T-helper 17 cell (primary cell): Measurements from ENCODE around the gene WWP2. TPM values are rescaled to one million over a fixed set of nuclear protein-coding genes. Genes with fewer than 3 reads are reported as not detected.
"Not testable (repeated sequence)": the region's sequence is repeated elsewhere in the genome, so short reads cannot be mapped to it uniquely, and the experiment has no call there.

Source experiments
- ATAC-seq: fragments of 150-1000 bp; cut with Tn5 transposase; 2 replicates; pipeline ENCODE4 v1.10.0; 2021; ENCODE audit warnings: mild to moderate bottlenecking, moderate library complexity
- DNase-seq, 3 donors: peaks; one replicate each; pipeline versions ENCODE4 v3.0.0 to v3.0.0-alpha.2; 2020 to 2021
- H3K9me3 ChIP-seq: one replicate; pipeline ENCODE4 v1.7.0; 2013; ENCODE audit warnings: low read length, mild to moderate bottlenecking; ENCODE audit not compliant: control insufficient read depth, poor library complexity, severe bottlenecking
- H3K27ac Mint-ChIP-seq: one replicate; pipeline ENCODE4 v1.8.0; 2022; ENCODE audit warnings: mild to moderate bottlenecking, moderate library complexity, mixed read lengths
- H3K27me3 Mint-ChIP-seq: one replicate; pipeline ENCODE4 v1.8.0; 2022; ENCODE audit warnings: mixed read lengths
- H3K36me3 Mint-ChIP-seq: one replicate; pipeline ENCODE4 v1.8.0; 2022; ENCODE audit warnings: low read depth, mixed read lengths
- H3K4me1 Mint-ChIP-seq: one replicate; pipeline ENCODE4 v1.8.0; 2022; ENCODE audit warnings: mild to moderate bottlenecking, mixed read lengths
- H3K4me3 Mint-ChIP-seq: one replicate; pipeline ENCODE4 v1.8.0; 2022; ENCODE audit warnings: mild to moderate bottlenecking, moderate library complexity, mixed read lengths
- total RNA-seq, 4 donors: library from RNA in 2 of 4; stranded (reverse) in 2 of 4; gene quantifications; one replicate each; pipeline ENCODE4 v1.2.3 and lab custom pipeline; 2022 to 2026

The WWP2 gene
- total RNA-seq, 2 donors from 2014 or later: 60.6 to 64.9 TPM

DNA sequence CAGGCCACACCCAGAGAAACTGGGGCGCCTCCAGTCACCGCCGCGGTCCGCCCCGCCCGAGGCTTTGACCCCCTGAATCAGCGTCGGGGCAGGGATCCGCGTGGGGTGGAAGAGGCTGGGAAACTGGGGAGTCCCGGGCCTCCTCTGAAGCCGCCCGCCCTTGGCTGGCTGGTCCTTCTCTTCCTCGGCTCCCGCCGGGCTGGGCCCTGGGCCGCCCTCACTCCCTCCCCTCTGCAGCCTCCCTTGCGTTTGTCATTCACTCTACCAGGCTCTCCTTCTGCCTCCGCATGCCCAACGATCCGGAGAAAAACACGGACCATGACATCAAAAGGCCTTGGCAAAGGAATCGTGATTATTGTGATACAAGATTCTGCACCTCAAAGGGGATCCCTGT lies 203.5 kb downstream of the WWP2 start:
- not testable (repeated sequence) for DNase-seq, H3K9me3 ChIP-seq, H3K36me3 Mint-ChIP-seq, H3K27ac Mint-ChIP-seq, H3K4me1 Mint-ChIP-seq, H3K4me3 Mint-ChIP-seq, ATAC-seq, H3K27me3 Mint-ChIP-seq

DNA sequence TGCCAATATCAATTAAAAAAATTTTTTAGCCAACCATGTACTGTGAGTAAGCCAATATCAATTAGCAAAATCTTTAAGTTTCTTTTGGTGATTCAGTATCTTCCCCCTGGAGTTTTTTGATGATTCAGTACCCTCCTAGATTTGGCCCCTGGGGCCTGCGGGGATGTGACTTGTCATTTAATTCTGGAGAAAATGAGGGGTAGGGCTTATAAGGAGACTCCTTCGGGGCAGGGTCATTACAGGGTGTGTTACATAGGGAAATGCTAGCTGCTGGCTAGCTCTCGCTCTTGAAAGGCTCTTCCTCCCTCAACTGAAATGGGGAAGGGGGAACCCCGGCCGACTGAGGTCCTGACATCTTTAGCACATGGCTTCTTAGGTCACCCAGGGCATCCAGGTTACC lies 205.6 kb downstream of the WWP2 start:
- not testable (repeated sequence) for H3K27me3 Mint-ChIP-seq, H3K9me3 ChIP-seq, H3K4me3 Mint-ChIP-seq, H3K4me1 Mint-ChIP-seq, H3K36me3 Mint-ChIP-seq, H3K27ac Mint-ChIP-seq, DNase-seq, ATAC-seq

DNA sequence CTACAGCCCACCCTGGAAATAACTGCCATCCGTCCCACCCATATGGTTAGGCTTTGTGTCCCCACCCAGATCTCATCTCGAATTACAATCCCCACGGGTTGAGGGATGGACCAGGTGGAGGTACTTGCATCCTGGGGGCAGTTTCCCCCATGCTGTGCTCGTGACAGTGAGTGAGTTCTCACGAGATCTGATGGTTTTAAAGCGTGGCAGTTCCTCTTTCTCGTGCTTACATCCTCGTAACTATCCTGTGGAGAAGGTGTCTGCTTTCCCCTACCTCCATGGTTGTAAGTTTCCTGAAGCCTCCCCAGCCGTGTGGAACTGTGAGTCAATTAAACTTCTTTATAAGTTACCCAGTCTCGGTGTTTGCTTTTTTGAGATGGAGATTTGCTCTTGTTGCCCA lies 206.0 kb downstream of the WWP2 start:
- DNase-seq, H3K9me3 ChIP-seq, ATAC-seq, H3K36me3 Mint-ChIP-seq, H3K4me3 Mint-ChIP-seq, H3K27ac Mint-ChIP-seq, H3K27me3 Mint-ChIP-seq, H3K4me1 Mint-ChIP-seq: not testable (repeated sequence)

DNA sequence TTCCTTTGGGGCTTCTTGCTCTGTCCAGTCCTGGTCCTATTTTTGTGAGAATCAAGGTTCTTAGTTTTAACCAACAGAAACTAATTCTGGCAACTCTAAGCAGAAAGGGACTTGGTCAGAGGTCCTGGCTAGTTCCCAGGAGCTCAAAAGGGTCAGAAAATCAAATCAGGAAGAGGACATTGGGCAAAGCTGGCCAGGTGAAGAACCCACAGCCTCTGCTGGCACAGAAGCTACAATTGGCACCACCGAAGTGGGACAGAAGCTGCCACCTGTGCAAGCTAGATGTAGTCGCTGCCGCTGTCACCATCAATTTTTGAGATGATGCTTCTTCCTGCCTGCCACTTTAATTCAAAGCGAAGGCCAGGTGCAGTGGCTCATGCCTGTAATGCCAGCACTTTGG lies 207.5 kb downstream of the WWP2 start:
- not testable (repeated sequence) for H3K9me3 ChIP-seq, H3K4me3 Mint-ChIP-seq, ATAC-seq, H3K27ac Mint-ChIP-seq, DNase-seq, H3K36me3 Mint-ChIP-seq, H3K27me3 Mint-ChIP-seq, H3K4me1 Mint-ChIP-seq

DNA sequence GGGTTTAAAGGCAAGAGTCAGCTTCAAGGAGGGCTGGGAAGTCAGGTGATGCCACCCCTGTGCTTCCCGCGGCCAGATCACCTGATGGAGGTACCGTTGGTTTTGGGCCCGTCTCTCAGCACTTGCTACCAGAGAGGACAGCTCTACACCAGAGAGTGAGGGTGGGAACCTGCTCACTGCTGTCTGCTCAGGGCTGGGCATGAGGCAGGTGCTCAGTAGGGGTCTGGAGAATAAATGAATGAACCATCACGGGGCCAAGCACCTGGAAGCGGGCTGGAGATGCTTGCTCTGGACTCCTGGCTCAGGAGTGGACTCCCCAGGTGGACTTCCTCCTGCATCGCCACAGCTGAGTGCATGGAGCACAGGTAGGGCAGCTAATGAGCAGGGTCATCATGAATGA lies 210.0 kb downstream of the WWP2 start:
- not testable (repeated sequence) for H3K9me3 ChIP-seq, H3K27me3 Mint-ChIP-seq, ATAC-seq, H3K36me3 Mint-ChIP-seq, DNase-seq, H3K27ac Mint-ChIP-seq, H3K4me3 Mint-ChIP-seq, H3K4me1 Mint-ChIP-seq

DNA sequence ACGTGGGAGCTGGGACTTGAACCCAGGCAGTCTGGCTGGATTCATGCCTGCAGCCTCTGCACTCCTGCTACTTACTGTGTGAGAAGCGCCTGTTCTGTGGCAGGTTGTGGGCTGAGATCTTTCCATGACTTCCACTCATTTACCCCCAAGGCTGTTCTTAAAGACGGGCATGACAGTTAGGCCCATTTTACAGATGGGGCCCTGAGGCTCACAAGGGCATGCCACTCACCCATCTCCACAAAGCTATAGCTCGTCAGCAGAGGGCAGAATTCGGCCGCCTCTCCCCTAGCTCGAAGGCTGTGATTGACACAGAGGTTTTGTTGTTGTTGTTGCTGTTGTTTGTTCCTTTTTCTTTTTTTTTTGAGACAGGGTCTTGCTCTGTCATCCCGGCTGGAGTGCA lies 210.8 kb downstream of the WWP2 start:
- H3K27me3 Mint-ChIP-seq, H3K9me3 ChIP-seq, DNase-seq, H3K27ac Mint-ChIP-seq, H3K36me3 Mint-ChIP-seq, H3K4me1 Mint-ChIP-seq, ATAC-seq, H3K4me3 Mint-ChIP-seq: not testable (repeated sequence)

DNA sequence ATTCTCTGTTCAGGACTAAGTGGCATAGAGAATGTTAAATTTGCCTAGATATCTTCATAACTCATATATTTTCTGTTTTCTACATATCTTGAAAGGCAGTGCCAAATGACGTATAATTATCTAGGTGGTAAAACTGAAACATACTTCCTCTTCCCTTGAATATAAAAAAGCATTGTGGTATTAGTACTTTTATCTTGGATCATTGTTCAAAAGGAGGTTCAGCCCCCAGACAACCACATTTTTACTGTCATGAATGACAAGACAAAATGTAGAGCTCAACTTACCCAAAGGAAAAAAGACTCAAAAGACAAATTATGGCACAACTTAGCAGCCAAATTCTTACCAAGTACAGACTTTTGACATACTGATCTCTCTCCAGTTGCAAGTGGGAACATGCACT lies 223.1 kb downstream of the WWP2 start:
- ATAC-seq, H3K9me3 ChIP-seq, DNase-seq, H3K36me3 Mint-ChIP-seq, H3K4me1 Mint-ChIP-seq, H3K4me3 Mint-ChIP-seq, H3K27me3 Mint-ChIP-seq, H3K27ac Mint-ChIP-seq: not testable (repeated sequence)

Other genes starting within 250 kb of the WWP2 start
- gene NFAT5, start 196.4 kb upstream of the WWP2 start, total RNA-seq: 10 to 100 TPM; 35.6 to 43.3 TPM
- 1 to 10 TPM; 1.7 to 2.5 TPM for gene NQO1, start 35.8 kb upstream of the WWP2 start, total RNA-seq
- 10 to 100 TPM; 32.1 to 36.8 TPM for gene NOB1, start 7.4 kb upstream of the WWP2 start, total RNA-seq
- gene CLEC18A, start 189.0 kb downstream of the WWP2 start, total RNA-seq: 1 to 10 TPM; 1.8 to 2.1 TPM